HG02642 (cell line): Measurements from ENCODE around the gene AGMO.

Experiments
- ATAC-seq: cut with Tn5 transposase; IDR thresholded peaks from one replicate; pipeline ENCODE4 v1.9.1; 2021; ENCODE audit warnings: mild to moderate bottlenecking; ENCODE audit not compliant: unreplicated experiment, poor library complexity

AGMO gene

DNA sequence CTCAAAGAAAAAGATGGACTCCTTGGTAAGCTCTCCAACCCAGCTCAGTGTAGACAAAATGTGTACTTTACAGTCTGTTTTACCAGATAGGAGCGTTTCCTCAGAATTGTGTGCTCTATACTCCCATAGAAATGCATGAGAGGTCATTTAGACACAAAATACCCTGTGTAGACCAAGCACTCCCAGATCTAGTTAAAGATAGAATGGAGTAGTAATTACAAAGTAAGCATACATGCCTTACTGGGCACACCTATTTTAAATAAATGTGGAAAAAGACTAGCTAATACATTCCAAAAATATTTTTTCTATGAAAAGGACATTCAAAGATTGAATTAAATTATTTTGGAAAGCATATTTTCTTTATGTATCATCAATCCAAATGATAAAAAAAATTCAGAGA, 387.3 kb downstream of the AGMO start:
- ATAC-seq: no peak

DNA sequence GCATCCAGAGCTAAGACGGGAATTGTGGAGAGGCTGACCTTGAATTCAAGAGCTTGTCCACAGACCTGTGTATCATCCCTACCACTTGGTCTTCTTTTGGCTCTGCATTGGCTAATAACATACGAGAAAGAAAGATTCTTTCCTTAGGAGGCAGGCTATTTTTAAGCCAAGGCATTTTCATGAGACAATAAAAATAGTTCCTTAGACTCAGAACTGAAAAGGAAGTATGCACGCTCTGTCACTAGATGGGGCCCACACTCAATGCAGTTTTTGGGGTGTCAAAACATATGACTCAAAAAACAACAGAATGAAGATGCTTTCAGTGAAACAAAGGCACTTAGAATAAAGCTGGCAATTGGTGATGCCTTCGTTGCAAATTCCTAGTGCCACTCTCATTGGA, 393.3 kb downstream of the AGMO start:
- no peak for ATAC-seq

DNA sequence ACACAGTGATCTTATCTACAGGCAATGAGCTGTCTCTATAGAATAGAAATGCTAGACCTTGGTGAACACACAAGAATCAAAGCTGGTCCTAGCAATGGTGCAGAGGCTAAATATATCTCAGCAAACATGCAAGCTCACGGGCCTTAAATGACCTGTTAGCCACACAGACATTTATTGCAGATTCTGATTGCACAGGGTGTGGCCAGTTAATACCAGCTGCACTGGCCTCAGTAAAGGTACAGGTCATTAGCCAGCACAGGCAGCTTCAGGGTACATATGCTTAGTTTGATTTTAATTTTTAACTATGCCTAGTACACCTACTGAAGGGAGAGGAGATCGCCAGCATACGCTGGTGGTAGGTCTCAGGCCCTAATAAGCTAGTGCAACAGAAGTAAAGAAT, 393.9 kb downstream of the AGMO start:
- no peak for ATAC-seq

DNA sequence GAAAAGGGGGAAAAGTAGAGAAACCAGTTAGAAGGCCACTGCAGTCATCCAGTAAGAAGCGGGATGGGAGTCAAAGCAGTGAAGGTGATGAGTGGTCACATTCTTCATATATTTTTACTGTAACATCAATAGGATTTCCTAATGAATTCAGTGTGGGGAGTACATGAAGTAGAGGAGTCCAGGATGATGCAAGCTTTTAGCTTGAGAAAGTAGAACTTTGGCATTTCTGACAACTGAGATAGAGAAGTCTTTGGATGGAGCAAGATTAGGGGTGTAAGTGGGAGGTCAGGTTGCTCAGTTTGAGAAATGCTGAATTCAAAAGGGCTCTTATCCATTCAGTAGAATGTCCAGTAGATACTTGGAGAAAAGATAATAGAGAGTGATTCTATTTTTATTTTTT, 395.2 kb downstream of the AGMO start:
- no peak for ATAC-seq

DNA sequence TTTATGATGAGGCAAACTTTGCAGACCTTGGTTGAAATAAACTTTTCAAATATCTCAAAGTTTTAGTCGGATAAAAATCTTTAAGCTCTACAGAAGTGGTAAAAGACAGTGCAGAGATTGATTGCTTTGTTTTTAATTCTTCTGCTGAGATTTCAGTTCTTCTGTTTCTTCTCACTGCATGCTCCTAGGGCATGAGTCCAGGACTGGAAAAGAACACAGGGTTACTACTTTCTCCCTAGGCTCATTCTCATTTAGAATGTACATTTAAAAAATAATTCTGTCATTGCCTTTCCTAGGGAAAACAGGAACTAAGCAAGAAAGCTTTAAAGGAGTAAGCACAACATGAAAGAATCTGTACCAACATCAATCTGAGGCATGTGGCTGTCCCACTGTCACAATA, 402.6 kb downstream of the AGMO start:
- ATAC-seq: no peak

DNA sequence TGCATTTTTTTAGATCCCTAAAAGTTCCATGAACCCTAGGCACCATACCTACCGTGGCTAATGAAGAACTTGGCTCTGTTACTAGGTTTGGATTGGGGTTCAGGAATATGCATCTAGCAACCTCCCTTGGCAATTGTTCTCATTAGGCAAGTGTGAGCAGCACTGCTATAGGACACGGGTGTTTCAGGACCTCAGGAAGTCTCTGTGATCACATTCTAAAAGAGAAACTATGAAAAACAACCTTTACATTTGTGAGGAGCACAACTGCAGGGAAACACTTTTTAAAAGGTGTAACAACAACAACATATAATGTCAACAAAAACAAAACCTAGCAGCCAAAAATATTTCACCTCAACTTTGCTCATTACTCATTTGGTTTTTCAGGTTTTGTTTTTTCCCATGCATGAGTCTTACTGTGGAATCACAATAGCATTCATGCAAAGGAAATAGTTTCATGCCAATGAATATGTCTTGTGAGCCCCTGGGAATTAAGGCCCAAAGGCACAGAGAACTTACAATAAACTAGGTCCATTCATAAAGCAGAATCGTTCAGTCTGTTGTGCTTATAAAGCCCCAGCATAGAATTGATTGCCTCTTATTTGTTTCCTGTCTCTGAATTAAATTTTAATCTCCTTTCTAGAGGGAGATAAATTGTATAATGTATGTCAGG, 403.5 kb downstream of the AGMO start:
- no peak for ATAC-seq
